LHCN-M2 (cell line): ENCODE data around the gene IKBIP. TPM values are rescaled to one million over a fixed set of nuclear protein-coding genes. Genes with fewer than 3 reads are reported as not detected.
"Not testable (repeated sequence)": the region's sequence is repeated elsewhere in the genome, so short reads cannot be mapped to it uniquely, and the experiment has no call there.

ENCODE experiments used
- DNase-seq: peaks from one replicate; pipeline ENCODE4 v3.0.0-alpha.2; 2012; ENCODE audit warnings: low read depth
- polyA plus RNA-seq: library from polyadenylated mRNA; unstranded; fragments of >200 nt; gene quantifications from one replicate; pipeline ENCODE4 v1.2.1, GENCODE V29; 2012; ENCODE audit warnings: missing spikeins
- total RNA-seq: library from RNA; depleted of rRNA; stranded (reverse); fragments of >200 nt; gene quantifications from 2 replicates; pipeline ENCODE4 v1.2.3, GENCODE V29; 2014; rRNA removed

IKBIP gene, protein sequence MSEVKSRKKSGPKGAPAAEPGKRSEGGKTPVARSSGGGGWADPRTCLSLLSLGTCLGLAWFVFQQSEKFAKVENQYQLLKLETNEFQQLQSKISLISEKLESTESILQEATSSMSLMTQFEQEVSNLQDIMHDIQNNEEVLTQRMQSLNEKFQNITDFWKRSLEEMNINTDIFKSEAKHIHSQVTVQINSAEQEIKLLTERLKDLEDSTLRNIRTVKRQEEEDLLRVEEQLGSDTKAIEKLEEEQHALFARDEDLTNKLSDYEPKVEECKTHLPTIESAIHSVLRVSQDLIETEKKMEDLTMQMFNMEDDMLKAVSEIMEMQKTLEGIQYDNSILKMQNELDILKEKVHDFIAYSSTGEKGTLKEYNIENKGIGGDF
- total RNA-seq, result 87.6 and 102 TPM in 2 replicates
- 31.3 TPM for polyA plus RNA-seq

DNA sequence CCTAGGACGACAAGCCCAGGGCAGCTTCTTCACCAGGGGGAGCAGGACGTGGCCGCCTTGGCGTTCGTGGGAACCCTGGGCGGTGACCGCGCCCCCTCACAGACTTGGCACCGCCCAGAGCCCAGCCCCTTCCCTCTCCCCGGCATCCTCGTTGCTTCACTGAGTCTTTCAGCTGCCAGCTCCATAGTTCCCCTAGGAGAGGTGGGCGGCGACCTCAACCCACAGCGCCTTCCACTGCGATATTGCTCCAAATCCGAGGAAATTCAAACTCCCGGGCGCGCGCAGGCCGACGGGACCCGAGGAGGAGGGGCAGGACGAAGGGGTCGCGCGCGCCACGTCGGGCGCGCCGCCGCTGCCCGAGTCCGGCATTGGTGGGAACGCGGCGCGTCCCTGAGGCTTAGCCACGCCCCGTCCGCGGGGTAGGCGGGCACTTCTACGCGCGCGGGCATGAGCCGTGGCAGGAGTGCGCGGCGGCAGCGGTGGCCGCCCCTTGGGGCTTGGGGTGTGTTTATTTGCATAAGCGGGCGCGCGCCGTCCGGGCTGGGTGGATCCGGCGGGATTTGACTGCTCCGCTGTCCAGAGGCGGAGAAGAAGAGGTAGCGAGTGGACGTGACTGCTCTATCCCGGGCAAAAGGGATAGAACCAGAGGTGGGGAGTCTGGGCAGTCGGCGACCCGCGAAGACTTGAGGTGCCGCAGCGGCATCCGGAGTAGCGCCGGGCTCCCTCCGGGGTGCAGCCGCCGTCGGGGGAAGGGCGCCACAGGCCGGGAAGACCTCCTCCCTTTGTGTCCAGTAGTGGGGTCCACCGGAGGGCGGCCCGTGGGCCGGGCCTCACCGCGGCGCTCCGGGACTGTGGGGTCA is at the start of gene IKBIP, which contains the start of gene APAF1:
Gene IKBIP (minus strand): TSS at position 77 of the 860 bp plus-strand sequence. CDS start 87 bp downstream, outside the sequence.
Gene APAF1 (plus strand): TSS at position 579 of the 860 bp plus-strand sequence. CDS start 3,070 bp downstream, outside the sequence.
- peak; percentile 96 for DNase-seq

DNA sequence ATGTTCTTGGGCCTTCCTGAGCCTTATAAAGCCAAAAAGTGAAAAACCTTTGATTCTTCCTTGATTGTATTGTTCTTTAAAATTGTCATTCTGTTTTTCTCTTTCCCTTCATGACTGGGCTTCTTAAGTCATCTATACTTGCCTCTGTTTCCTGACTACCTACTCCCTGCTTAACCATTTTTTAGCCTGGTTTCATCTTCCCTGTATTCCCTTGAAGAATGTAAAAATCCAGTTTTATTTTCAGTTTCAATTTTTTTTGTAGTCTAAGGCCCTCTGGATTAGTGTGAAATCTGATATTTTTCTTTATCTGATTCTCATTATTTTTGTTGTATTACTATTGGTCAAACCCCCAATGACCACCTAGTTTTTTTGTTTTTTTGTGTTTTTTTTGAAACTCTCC is 46.8 kb upstream of the IKBIP start:
- DNase-seq, result no peak

DNA sequence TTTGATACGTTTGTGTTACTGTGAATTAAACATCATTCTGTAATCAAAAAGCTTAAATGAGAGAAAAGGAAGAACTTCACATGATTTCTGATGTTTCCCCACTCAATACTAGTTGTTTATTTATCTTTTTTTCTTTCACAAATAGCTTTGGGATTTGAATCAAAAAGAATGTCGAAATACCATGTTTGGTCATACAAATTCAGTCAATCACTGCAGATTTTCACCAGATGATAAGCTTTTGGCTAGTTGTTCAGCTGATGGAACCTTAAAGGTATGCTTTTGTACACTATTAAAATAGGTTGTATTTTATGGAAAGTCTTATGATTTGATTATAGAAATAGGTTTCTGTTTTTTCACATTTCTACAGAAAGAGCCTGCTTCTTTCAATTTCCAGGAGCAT is 42.0 kb upstream of the IKBIP start:
- DNase-seq, result no peak

DNA sequence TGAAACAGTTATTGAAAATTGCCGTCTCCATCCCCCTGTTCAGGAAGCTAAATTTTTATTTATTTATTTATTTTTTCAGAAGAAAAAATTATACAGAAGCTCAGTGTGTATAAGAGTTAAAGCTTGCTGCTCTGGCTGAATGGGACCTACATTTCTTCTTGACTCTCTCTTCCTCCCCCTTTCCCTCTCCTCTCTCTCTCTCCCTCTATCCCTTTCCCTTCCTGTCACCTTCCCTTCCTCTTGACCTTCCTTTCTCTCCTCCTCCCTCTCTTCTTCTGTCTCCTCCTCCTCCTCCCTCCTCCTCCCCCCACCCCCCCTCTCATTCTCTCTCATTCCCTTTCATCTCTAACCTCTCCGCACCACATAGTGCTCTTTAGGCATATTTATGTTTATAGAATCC is 39.6 kb upstream of the IKBIP start:
- DNase-seq, result no peak

DNA sequence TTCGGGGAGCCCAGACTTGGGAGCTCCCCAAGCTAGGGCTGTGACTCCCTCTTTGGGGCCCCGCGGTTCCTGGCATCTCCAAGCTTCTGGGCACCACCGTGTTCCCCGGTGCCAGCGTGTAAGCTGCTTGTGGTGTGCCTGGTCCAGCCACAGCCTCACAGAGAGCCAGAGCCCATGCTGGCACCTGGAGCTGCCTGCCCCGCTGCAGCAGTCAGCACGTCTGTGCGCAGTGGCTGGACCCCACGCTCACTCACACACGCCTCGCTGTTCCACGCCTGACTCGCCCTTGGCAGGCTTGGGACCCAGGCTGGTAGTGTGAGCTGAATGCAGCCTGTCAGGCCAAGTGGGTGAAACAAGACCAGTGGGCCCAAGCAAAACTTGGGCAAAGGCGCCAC is 35.0 kb upstream of the IKBIP start:
- no peak for DNase-seq

DNA sequence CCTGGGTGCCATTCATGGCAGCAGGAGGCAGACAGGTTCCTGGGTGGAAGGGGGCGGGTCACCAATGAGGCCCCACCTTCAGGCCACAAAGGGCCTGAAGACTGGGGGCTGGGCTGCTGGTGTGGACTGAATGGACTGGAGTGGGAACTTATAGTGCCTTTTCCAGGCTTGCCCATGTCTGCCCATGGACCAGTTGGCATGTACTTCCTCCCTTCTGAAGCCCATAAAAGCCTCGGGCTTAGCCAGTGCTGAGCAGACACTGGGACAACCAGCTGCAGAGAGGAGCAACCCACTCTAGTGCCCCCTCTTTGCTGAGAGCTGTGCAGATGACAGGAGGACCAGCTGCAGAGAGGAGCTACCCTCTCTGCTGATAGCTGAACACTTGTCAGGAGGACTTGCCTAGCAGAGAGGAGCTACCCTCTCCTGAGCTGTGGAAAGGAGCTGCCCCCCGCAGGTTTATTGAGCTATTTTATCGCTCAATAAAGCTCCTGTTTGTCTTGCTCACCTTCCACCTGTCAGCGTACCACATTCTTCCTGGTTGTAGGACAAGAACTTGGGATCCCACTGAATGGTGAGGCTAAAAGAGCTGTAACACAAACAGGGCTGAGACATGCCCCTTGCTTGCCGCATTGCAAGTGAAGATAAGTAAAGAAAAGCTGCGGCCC is 34.5 kb upstream of the IKBIP start:
- DNase-seq, result no peak

DNA sequence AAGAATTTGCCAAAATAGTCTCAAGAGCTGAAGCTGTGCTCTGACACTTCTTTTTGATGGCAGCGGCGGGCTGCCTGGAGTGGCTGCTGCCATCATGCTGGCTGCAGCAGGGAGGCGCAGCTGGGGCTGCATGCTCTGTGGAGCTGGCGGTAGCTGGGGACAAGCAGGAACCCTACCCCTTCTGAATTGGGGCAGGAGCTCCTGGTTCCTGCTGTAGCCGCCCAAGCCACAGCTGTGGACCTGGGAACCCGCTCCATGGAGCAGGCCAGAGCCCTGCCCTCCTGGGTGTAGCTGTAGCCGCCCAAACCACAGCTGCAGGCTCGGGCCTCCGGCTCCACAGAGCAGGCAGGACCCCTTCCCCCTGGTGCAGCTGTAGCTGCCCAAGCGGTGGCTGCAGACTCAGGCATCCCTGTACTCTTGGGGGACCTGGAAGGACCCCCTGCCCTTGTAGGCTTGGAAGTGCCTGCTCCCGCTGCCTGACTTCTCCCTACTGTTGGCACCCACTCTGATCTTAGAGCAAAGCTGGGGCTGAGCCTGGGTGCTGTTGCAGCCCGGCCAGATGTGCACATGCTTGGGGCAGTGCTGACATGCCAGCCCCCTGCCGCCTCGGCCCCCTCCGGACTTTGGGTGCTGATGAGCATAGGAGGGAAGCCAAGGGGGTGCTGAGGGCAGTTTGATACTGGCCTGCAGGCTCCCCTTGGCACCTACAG is 33.8 kb upstream of the IKBIP start:
- no peak for DNase-seq

DNA sequence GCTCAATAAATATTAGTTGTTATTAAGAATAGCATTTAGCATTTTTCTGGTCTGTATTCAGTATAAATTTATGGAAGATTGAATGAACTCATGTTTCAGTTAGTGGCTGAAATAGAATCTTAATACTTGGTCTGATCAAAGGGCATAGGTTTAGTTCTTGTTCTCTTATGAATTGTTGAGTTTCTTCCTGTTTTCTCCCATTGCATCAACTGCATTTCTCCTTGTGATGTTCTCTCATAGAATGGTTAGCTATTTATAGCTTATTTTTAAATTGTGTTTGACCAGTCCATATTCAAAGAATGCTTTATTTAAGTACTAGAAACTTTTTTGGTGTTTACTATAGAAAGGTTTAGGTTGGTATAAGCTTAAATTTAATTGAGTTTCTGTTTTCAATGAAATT is 30.3 kb upstream of the IKBIP start:
- no peak for DNase-seq

DNA sequence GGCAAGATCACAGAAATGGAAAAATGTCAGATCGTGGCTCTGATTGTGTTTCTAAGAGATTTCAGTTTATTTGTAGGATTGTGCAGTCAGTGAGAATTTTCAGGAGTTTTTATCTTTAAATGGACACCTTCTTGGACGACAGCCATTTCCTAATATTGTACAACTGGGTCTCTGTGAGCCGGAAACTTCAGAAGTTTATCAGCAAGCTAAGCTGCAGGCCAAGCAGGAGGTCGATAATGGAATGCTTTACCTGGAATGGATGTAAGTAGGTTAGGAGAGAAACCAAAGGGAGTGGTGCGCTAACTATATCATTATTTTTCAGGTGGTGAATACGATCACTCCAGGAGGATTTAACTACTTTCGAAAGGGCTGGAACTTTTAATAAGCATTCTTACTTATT is 26.9 kb upstream of the IKBIP start:
- no peak for DNase-seq

DNA sequence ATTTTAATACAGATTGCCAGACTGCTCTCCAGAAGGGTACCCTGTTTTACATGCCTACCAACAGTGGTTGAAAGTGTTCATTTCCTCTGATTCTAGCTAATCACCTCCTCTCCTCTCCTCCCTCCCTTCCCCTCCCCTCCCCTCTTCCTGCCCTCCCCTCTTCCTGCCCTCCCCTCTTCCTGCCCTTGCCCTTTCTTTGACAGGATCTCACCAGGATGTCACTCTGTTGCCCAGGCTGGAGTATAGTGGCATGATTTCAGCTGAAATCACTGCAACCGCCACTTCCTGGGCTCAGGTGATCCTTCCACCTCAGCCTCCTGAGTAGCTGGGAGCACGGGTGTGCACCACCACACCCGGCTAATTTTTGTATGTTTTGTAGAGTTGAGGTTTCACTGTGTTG is 25.2 kb upstream of the IKBIP start:
- DNase-seq, result no peak

DNA sequence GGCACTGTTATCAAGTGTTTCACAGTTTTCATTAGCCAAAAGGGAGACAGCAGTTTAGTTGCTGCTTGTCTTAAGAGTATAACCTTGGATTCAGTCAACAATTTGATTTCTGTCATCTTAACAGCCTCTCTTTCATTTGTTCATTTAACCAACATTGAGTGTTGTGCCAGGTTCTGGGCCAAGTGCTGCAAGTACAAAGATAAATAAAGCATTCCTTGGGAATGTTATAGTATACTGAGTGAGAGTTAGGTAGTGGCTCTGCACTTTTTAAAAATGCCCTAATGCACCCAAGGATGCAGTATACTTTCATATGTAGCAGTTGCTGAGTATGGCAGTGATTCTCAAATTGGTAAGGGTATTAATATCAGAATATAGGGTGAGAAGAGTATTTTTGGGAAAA is 15.9 kb upstream of the IKBIP start:
- no peak for DNase-seq

DNA sequence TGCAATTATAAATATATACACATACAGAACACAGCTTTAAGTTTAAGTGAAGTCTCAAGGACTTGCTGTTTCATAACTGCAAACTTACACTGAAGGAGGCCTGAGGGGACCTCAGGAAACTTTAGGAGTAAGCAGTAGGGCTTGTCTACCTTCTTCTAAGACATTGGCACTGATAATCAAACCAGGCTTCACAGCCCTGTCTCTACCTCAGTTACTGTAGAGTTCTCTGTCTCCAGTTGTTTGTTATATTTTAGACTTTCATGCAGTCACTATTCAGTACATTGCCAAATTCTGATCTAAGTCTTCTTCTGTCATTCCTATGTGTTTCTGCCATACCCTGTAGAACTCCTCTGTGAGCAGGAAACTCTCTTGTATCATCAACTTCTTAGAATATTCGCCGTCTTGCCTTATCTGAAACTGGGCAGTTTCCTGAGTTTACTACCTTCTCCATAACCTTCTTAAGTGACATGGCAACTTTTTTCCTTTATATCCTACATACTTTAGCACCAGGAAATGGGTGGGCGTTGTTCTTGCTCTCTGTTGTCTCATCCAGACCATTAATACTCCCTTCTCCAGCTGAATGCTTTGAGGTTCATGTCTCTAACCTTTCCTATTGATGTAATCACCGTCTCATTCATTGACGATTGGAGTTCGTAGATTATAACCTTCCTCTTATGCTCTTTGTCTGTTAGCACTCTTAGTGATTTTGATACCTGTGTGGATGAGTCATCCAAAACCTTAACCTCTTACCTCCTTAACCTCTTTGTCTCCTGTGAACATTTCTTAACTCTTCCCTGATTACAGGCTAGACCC is 11.9 kb upstream of the IKBIP start:
- DNase-seq, result no peak

DNA sequence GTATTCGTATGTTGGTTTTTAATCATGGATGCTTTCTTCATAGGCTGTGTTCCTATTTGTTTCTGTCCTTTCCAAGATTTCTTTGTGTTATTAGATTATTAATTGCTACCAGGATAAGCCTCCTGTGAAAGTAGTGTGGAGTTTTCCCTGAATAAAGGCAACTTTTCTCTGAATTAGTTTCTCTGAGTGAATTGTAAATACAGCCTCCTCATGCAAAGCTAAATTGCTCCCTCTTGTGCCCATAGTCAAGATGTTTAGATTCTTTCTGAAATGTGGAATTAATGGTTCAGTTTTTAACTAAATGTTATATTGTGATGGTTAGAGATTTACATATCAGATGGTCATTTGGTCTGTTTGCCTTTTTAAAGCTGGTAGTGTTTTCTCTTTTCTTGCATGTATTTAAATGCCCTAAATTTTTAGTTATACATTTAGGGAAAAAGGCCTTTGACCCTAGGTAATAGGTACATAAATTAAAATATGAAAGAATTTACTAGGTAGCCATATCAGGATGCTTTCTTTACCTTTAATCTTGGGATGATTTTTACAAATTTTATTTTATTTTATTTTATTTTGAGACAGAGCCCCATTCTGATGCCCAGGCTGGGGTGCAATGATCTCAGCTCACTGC is 9.4 kb upstream of the IKBIP start:
- peak; percentile 60 for DNase-seq

DNA sequence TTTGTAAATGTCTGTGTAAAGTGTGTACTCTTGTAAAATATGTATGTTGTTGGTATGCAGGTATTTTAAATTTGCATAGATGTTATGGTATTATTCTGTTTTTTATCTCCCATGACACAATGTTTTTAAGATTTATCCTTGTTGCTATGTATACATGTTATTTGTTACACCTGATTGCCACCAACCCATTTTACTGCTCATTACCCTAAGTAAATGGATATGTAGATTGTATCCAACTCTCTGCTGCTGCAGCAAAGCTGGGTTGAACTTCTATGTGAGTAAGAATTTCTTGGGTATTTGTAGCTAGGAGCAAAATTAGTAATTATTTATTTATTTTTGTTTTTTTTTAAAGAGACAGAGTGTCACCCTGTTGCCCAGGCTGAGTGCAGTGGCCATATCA is 6.7 kb upstream of the IKBIP start:
- DNase-seq, result no peak

DNA sequence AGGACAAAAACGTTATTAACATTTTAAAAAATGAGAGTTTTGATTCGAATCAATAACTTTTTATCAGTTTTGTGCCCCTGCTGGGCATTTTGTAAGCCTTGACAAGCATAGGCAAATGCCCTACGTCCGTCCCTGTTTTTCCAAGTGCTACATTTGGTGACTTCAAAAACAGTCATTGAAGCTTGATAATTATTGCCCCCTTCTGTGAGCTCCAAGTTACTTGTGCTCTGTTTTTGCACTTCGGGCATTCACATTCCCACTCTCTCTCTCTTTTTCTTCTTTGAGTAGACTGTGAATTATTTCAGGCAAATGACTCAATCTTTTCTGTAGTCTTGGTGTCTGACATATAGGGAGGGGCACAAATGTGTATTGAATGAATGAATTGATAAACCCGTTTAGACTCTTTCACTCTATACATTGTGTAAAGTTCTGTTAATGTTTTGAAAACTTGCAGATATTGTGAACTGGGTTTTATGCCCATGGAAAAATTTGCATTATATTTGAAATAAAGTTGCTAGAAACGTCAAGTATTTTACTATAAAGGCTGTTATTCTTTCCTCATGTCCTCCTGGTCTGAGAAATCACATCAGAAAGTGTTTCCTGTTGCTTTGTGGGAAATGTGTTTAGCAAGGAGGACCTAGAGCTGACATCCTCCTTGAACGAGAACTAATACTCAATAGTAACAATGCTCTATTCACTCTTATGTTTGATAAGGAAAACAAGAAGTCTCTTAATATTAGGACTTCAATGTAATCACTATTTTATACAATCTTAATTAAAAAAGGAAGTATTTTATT is 1.9 kb upstream of the IKBIP start:
- DNase-seq, result peak; percentile 46

DNA sequence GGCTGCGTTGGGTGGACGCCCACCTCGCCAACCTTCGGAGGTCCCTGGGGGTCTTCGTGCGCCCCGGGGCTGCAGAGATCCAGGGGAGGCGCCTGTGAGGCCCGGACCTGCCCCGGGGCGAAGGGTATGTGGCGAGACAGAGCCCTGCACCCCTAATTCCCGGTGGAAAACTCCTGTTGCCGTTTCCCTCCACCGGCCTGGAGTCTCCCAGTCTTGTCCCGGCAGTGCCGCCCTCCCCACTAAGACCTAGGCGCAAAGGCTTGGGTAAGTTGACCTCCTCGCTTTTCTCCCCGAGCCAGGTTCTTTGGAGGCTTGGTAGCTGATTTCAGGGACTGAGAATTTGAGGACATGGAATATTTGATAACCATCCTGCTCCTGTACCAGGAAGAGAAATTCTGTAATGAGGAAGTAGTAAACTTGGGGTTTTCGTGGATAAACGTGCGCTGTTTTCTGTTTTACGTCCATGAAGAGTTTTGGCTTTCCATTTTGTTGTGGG is 1.0 kb upstream of the IKBIP start:
- DNase-seq, result peak; percentile 14

DNA sequence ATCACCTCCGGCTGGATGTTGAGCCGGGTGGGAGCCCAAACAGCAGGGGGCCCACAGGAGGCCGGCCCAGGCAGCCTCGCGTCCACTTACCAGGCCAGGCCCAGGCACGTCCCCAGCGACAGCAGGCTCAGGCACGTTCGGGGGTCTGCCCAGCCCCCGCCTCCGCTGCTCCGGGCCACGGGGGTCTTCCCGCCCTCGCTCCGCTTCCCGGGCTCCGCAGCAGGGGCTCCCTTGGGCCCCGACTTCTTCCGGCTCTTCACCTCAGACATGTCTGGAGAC is 216 bp downstream of the IKBIP start:
- no peak for DNase-seq

DNA sequence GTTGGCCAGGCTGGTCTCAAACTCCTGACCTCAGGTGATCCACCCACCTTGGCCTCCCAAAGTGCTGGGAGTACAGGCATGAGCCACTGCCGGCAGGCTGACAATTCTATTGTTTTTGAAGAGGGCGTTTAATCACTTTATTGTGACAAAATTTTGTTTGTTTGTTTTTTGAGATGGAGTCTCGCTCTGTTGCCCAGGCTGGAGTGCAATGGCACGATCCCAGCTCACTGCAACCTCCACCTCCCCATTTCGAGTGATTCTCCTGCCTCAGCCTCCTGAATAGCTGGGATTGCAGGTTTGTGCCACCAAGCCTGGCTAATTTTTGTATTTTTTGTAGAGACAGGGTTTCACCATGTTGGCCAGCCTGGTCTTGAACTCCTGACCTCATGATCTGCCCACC is 1.8 kb downstream of the IKBIP start:
- not testable (repeated sequence) for DNase-seq

DNA sequence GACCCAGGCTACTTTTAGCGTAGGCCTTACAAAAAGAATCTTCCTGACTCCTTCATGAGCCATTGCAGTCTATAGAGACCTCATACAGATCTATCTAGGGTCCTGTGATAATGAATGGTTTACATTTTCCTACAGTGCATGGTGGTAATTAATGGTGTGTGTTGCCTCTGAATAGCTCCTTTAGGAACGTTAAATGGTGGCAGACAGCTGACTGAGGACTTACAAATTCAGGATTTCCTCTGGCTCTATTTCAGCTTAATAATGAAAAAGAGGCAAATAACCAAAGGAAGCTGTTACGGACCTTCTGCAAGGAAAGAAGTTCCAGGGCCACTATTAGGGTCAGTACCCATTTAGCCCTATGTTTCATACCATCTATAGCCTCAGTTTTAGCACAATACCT is 5.1 kb downstream of the IKBIP start:
- DNase-seq, result no peak
